NB4 (cell line): ENCODE data around the gene C12orf76.

Experiments
- POLR2A ChIP-seq: IDR thresholded peaks from 2 replicates; pipeline ENCODE4 v1.6.1; 2011; ENCODE audit warnings: mild to moderate bottlenecking; ENCODE audit not compliant: insufficient read length; ENCODE audit errors: extremely low read depth
- TF ChIP-seq, protein P1 (sequence below): IDR thresholded peaks from one replicate; pipeline ENCODE4 v1.5.1; 2012; ENCODE audit warnings: low read depth, low read length
- TF ChIP-seq, protein P2 (sequence below): IDR thresholded peaks from 2 replicates; pipeline ENCODE4 v1.6.1; 2011; ENCODE audit warnings: low read depth, low read length

DNA sequence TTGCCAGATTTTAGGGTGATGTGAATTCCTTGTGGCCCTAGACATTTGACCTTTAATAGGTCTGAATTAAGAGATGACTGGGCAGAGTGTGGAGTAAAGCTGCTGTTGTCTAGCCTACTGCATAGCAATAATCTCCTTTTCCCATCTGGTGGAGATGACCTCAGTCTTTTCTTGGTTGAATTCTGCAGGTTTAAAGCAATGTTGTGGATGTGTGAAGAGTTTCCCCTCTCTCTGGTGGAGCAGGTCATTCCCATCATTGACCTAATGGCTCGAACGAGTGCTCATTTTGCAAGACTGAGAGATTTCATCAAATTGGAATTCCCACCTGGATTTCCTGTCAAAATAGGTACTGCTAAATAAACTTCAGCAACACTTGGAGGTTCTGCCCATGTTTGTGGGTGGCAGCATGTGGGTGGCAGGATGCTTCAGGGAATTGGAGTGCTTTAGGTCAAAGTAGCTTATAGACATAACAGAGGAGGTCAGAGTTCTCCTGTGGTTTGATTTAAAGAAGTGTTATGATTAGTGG lies 19.0 kb downstream of the C12orf76 start:
- TF ChIP-seq, protein P1, sequence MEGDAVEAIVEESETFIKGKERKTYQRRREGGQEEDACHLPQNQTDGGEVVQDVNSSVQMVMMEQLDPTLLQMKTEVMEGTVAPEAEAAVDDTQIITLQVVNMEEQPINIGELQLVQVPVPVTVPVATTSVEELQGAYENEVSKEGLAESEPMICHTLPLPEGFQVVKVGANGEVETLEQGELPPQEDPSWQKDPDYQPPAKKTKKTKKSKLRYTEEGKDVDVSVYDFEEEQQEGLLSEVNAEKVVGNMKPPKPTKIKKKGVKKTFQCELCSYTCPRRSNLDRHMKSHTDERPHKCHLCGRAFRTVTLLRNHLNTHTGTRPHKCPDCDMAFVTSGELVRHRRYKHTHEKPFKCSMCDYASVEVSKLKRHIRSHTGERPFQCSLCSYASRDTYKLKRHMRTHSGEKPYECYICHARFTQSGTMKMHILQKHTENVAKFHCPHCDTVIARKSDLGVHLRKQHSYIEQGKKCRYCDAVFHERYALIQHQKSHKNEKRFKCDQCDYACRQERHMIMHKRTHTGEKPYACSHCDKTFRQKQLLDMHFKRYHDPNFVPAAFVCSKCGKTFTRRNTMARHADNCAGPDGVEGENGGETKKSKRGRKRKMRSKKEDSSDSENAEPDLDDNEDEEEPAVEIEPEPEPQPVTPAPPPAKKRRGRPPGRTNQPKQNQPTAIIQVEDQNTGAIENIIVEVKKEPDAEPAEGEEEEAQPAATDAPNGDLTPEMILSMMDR, result no peak
- no peak for TF ChIP-seq POLR2A
- TF ChIP-seq, protein P2, sequence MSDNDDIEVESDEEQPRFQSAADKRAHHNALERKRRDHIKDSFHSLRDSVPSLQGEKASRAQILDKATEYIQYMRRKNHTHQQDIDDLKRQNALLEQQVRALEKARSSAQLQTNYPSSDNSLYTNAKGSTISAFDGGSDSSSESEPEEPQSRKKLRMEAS, result no peak
